ENCODE measurements around the gene GOLGA2. TPM values are rescaled to one million over a fixed set of nuclear protein-coding genes. Genes with fewer than 3 reads are reported as not detected.

GOLGA2 gene
- total RNA-seq, 2 experiments from 2014 or later, result 28.2 to 58.2 TPM

DNA sequence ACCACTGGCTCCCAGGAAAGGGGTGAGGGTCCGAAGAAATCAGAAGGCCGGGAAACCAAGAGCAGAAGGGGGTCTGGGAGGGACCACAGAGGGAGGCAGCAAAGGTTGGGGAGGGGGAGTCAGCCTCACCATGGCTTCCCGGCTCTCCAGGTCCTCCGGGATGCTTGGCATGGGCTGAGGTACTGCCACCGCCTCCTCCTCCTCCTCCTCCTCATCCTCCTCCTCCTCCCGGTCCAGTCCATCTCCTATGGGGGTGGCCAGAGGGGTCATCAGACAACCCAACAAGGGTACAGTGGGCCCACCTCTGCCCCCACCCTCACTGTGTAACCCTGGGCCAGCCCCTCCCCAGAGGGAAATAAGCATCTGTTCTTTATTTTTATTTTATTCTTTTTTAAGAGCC lies 17.5 kb downstream of the GOLGA2 start:
- Histone ChIP-seq H3K79me2 (ENCODE audit: insufficient read depth, low read depth, low read length) (no peaks in the 10 kb centered on the region), H3K36me3 (ENCODE audit: insufficient read depth, low read length) (peaks cover 9% of the 10 kb centered on the region; the same call in 1 of the 2 replicates)

DNA sequence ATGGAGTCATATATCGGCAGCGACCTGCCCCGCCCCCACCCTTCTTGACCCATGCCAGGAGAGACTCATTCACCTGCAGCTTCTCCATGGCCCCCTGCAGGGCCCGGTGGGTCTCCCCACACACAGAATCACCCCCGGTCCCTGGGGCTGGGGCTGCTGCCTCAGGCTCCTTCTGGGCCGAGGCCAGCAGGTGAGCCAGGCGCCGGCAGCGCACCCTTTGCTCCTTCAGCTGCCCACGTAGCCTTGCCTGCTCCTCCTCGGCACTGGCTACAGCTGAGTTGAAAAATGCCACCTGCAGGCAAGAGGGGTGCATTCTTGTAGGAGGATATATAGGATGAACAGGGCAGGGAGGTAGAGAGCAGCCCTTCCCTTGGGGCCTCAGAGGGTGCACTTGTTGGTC lies 17.9 kb downstream of the GOLGA2 start:
- Histone ChIP-seq H2AFZ (ENCODE audit: low read length) (no peak overlapping the region), H3K4me3 (ENCODE audit: low read depth, low read length, poor library complexity, severe bottlenecking) (no peak overlapping the region), H3K27ac (ENCODE audit: low read depth, low read length, poor library complexity, severe bottlenecking) (no peak overlapping the region), H3K36me3 (ENCODE audit: insufficient read depth, low read length) (peaks cover 9% of the 10 kb centered on the region; the same call in 1 of the 2 replicates), H4K20me1 (ENCODE audit: insufficient read depth, low read length) (no peaks in the 10 kb centered on the region), H3K4me2 (ENCODE audit: low read length) (no peak overlapping the region), H3K9me2 (ENCODE audit: insufficient read depth, low read length) (no peaks in the 10 kb centered on the region), H3K79me2 (ENCODE audit: insufficient read depth, low read depth, low read length) (no peaks in the 10 kb centered on the region), H3K9me3 (ENCODE audit: low read length) (no peaks in the 10 kb centered on the region), H3K4me1 (ENCODE audit: insufficient read depth, low read length, poor library complexity, severe bottlenecking) (peaks cover 6% of the 10 kb centered on the region)
- TF ChIP-seq EZH2phosphoT487 (IDR thresholded peaks at IDR 0.05; ENCODE audit: borderline replicate concordance, low read depth, low read length), result no peak
- TF ChIP-seq, protein P1, sequence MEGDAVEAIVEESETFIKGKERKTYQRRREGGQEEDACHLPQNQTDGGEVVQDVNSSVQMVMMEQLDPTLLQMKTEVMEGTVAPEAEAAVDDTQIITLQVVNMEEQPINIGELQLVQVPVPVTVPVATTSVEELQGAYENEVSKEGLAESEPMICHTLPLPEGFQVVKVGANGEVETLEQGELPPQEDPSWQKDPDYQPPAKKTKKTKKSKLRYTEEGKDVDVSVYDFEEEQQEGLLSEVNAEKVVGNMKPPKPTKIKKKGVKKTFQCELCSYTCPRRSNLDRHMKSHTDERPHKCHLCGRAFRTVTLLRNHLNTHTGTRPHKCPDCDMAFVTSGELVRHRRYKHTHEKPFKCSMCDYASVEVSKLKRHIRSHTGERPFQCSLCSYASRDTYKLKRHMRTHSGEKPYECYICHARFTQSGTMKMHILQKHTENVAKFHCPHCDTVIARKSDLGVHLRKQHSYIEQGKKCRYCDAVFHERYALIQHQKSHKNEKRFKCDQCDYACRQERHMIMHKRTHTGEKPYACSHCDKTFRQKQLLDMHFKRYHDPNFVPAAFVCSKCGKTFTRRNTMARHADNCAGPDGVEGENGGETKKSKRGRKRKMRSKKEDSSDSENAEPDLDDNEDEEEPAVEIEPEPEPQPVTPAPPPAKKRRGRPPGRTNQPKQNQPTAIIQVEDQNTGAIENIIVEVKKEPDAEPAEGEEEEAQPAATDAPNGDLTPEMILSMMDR (conservative IDR thresholded peaks at IDR 0.05; ENCODE audit: low read length), result no peak
- no peak for DNase-seq (ENCODE audit: low spot score)
- CTCF ChIA-PET (ENCODE audit: unreplicated experiment), result no interaction called here
- no TSS peak for BruUV-seq (replicated peaks)
- POLR2A ChIA-PET, result no interaction called here
- intact Hi-C loops (cut with micrococcal nuclease; ENCODE audit: unreplicated experiment), result no loop called here

More for the DNA sequence above, 17.5 kb downstream of the GOLGA2 start:
- Histone ChIP-seq H3K4me2 (ENCODE audit: low read length) (no peak overlapping the region), H3K9me3 (ENCODE audit: low read length) (no peaks in the 10 kb centered on the region), H3K4me3 (ENCODE audit: low read depth, low read length, poor library complexity, severe bottlenecking) (no peak overlapping the region), H3K9me2 (ENCODE audit: insufficient read depth, low read length) (no peaks in the 10 kb centered on the region), H2AFZ (ENCODE audit: low read length) (no peak overlapping the region), H3K4me1 (ENCODE audit: insufficient read depth, low read length, poor library complexity, severe bottlenecking) (peaks cover 2% of the 10 kb centered on the region), H4K20me1 (ENCODE audit: insufficient read depth, low read length) (no peaks in the 10 kb centered on the region), H3K27ac (ENCODE audit: low read depth, low read length, poor library complexity, severe bottlenecking) (no peak overlapping the region)
- ChIA-PET CTCF (ENCODE audit: unreplicated experiment) (no interaction called here), POLR2A (no interaction called here)
- TF ChIP-seq, protein P1 (conservative IDR thresholded peaks at IDR 0.05; ENCODE audit: low read length), result no peak
- TF ChIP-seq EZH2phosphoT487 (IDR thresholded peaks at IDR 0.05; ENCODE audit: borderline replicate concordance, low read depth, low read length), result no peak
- intact Hi-C loops (cut with micrococcal nuclease; ENCODE audit: unreplicated experiment), result no loop called here
- DNase-seq (ENCODE audit: low spot score), result no peak
- no TSS peak for BruUV-seq (replicated peaks)

DNA sequence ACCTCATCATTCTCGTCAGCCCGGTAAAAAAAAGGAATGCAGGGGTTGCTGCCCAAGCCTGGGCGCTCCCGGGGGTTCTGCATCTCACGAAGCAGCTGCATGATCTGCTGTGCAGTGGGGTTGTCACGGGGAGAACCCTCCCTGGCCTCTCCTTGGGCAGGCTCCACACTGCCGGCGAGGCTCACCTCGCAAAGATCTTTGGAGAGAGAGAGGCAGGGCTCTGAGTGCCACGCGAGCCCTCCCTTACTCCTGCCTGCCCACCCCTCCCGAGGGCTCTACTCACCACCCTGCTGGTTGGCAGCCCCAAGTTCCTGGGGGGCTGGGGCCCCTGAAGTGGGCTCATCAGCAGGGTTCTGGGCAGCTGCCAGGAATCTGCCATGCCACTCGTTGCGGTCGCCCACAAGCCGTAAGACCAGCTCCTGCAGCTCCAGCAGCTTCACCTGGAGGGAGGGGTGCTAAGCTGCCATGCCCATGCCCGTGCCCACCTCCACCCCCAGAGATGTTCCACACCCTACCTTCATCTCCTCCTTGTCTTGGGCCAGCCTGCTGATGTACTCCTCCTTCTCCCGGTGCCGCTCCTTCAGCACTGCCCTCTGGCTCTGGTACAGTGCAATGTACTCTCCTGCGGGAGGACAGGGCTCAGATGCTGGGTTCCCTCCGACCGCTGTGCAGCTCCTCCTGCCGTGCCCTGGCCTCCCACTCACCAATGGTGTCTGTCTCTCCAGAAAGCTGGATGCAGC lies 18.6 kb downstream of the GOLGA2 start:
- no peak for TF ChIP-seq EZH2phosphoT487 (IDR thresholded peaks at IDR 0.05; ENCODE audit: borderline replicate concordance, low read depth, low read length)
- TF ChIP-seq, protein P1 (conservative IDR thresholded peaks at IDR 0.05; ENCODE audit: low read length), result no peak
- DNase-seq (ENCODE audit: low spot score), result no peak
- no TSS peak for BruUV-seq (replicated peaks)
- Histone ChIP-seq H4K20me1 (ENCODE audit: insufficient read depth, low read length) (no peaks in the 10 kb centered on the region), H3K9me3 (ENCODE audit: low read length) (no peaks in the 10 kb centered on the region), H3K36me3 (ENCODE audit: insufficient read depth, low read length) (peaks cover 9% of the 10 kb centered on the region; the same call in 1 of the 2 replicates), H3K4me3 (ENCODE audit: low read depth, low read length, poor library complexity, severe bottlenecking) (no peak overlapping the region), H3K4me2 (ENCODE audit: low read length) (no peak overlapping the region), H3K9me2 (ENCODE audit: insufficient read depth, low read length) (no peaks in the 10 kb centered on the region), H3K4me1 (ENCODE audit: insufficient read depth, low read length, poor library complexity, severe bottlenecking) (peaks cover 9% of the 10 kb centered on the region), H3K79me2 (ENCODE audit: insufficient read depth, low read depth, low read length) (no peaks in the 10 kb centered on the region), H3K27ac (ENCODE audit: low read depth, low read length, poor library complexity, severe bottlenecking) (no peak overlapping the region), H2AFZ (ENCODE audit: low read length) (no peak overlapping the region)
- CTCF ChIA-PET (ENCODE audit: unreplicated experiment), result no interaction called here
- intact Hi-C loops (cut with micrococcal nuclease; ENCODE audit: unreplicated experiment), result no loop called here
- POLR2A ChIA-PET, result no interaction called here

All from OCI-LY7 (cell line).